ENCODE measurements around the gene POU2AF1. TPM values are rescaled to one million over a fixed set of nuclear protein-coding genes. Genes with fewer than 3 reads are reported as not detected.

POU2AF1 gene
- total and polyA plus RNA-seq, 2 experiments from 2014 or later: not detected

GRCh38 chr11:111354601-111354891 lies 24.5 kb downstream of the POU2AF1 start (continued):
- TF ChIP-seq CREB1 (CRISPR knock-in tag; IDR thresholded peaks at IDR 0.05; ENCODE audit: low read depth): no peak
- TF ChIP-seq REST (IDR thresholded peaks at IDR 0.05; ENCODE audit: unreplicated experiment): no peak
- no peak for TF ChIP-seq ZNF331 (CRISPR knock-in tag; IDR thresholded peaks at IDR 0.05; ENCODE audit: low read depth)
- TF ChIP-seq ZNF462 (CRISPR knock-in tag; IDR thresholded peaks at IDR 0.05): no peak

GRCh38 chr11:111353776-111354600 lies 25.1 kb downstream of the POU2AF1 start:
- no peaks in the 10 kb centered on the region for H3K4me1 Mint-ChIP-seq
- no peak overlapping the region for H3K4me3 Mint-ChIP-seq
- Histone ChIP-seq H3F3A (replicated peaks; ENCODE audit: low read depth) (no peaks in the 10 kb centered on the region), H3K27me3 (ENCODE audit: insufficient read depth) (no peaks in the 10 kb centered on the region), H3K4me1 (ENCODE audit: insufficient read depth) (no peaks in the 10 kb centered on the region), H3K36me3 (ENCODE audit: insufficient read depth) (no peaks in the 10 kb centered on the region), H3K79me2 (replicated peaks; ENCODE audit: insufficient read depth) (no peaks in the 10 kb centered on the region), H2AFZ (no peak overlapping the region), H3K4me3 (no peak overlapping the region), H3K9me2 (ENCODE audit: insufficient read depth) (no peaks in the 10 kb centered on the region), H3K27ac (ENCODE audit: low read depth) (no peak overlapping the region), H4K20me1 (replicated peaks; ENCODE audit: insufficient read depth) (no peaks in the 10 kb centered on the region), H3K4me2 (no peak overlapping the region)
- DNase-seq (ENCODE audit: low spot score): no peak
- H3K9me3 Mint-ChIP-seq: no peaks in the 10 kb centered on the region; the same call in 2 of the 3 replicates
- H3K36me3 Mint-ChIP-seq (ENCODE audit: low read depth): no peaks in the 10 kb centered on the region
- peaks cover 4% of the 10 kb centered on the region for H3K27me3 Mint-ChIP-seq (ENCODE audit: insufficient read depth, low read depth, poor library complexity)
- no peak for ATAC-seq
- no peak overlapping the region for H3K27ac Mint-ChIP-seq
- TF ChIP-seq REST (IDR thresholded peaks at IDR 0.05; ENCODE audit: unreplicated experiment) (no peak), CREB1 (CRISPR knock-in tag; IDR thresholded peaks at IDR 0.05; ENCODE audit: low read depth) (no peak)

Measured in GM23338 (cell line).